Endothelial cell of umbilical vein (primary cell): ENCODE data around the gene SLC44A2. TPM values are rescaled to one million over a fixed set of nuclear protein-coding genes. Genes with fewer than 3 reads are reported as not detected.

Source experiments
- BruUV-seq: library from RNA; stranded (reverse); fragments of 400-500 nt; replicated peaks from 2 replicates; lab custom pipeline; 2021; lab: Mats Ljungman, UMichigan
- CTCF ChIA-PET: fragments of 300-600, 350-600 bp; sonication (Branson Sonifier 250); formaldehyde crosslinking; loops from one replicate; lab custom pipeline; 2021; ENCODE audit warnings: antibody characterized with exemption, inconsistent platforms; lab: Charles Lee
- POLR2A ChIA-PET: fragments of 300-600, 350-600 bp; sonication (Branson Sonifier 250); formaldehyde crosslinking; loops from one replicate; lab custom pipeline; 2021; ENCODE audit warnings: antibody characterized with exemption, inconsistent platforms; lab: Charles Lee
- DNase-seq: peaks from one replicate; pipeline ENCODE4 v3.0.0-alpha.2; 2011; ENCODE audit warnings: low read depth, low spot score
- FAIRE-seq: peaks from 2 replicates; lab custom pipeline; 2011; peaks lifted over from hg19 to GRCh38; lab: Jason Lieb, UNC
- H2AFZ ChIP-seq: 2 replicates; pipeline ENCODE4 v1.6.0; 2012; ENCODE audit warnings: low read depth, low read length, control low read depth, inconsistent platforms
- H3K27ac ChIP-seq: 2 replicates; pipeline ENCODE4 v1.5.1; 2011; ENCODE audit warnings: low read depth, mild to moderate bottlenecking, control low read depth, low read length, moderate library complexity; ENCODE audit not compliant: insufficient read depth
- H3K27me3 ChIP-seq, 2 experiments: 2 replicates each; pipeline versions ENCODE4 v1.6.0 to v1.6.1; 2011; ENCODE audit warnings: low read length in 2 of 2, mixed read lengths in 1 of 2; ENCODE audit not compliant: control insufficient read depth in 2 of 2, insufficient read depth in 2 of 2
- H3K36me3 ChIP-seq, 2 experiments: 2 replicates in 1 of 2; 3 replicates in 1 of 2; pipeline ENCODE4 v1.5.1; 2011; ENCODE audit warnings: low read length in 2 of 2, mild to moderate bottlenecking in 1 of 2, moderate library complexity in 1 of 2; ENCODE audit not compliant: control insufficient read depth in 2 of 2, insufficient read depth in 2 of 2; ENCODE audit errors: extremely low read depth in 1 of 2
- H3K4me1 ChIP-seq: 3 replicates; pipeline ENCODE4 v1.5.1; 2011; ENCODE audit warnings: mild to moderate bottlenecking, low read length; ENCODE audit not compliant: control insufficient read depth, insufficient read depth; ENCODE audit errors: extremely low read depth
- H3K4me2 ChIP-seq: 2 replicates; pipeline ENCODE4 v1.6.1; 2011; ENCODE audit warnings: low read length, control low read depth, mixed read lengths; ENCODE audit not compliant: insufficient read depth
- H3K4me3 ChIP-seq, 3 experiments: fragments of 200-600 bp in 1 of 3; sonication (generic), shearing (Covaris generic) in 1 of 3; replicated peaks in 1 of 3; 2 replicates each; pipeline ENCODE4 v1.5.1; 2011 to 2016; ENCODE audit warnings: control low read depth in 3 of 3, low read length in 3 of 3, mild to moderate bottlenecking in 2 of 3, inconsistent platforms in 1 of 3, low read depth in 1 of 3, moderate library complexity in 1 of 3; ENCODE audit not compliant: insufficient read depth in 1 of 3
- H3K79me2 ChIP-seq: 2 replicates; pipeline ENCODE4 v1.6.0; 2012; ENCODE audit warnings: low read length, inconsistent platforms; ENCODE audit not compliant: control insufficient read depth, insufficient read depth
- H3K9ac ChIP-seq: replicated peaks from 2 replicates; pipeline ENCODE3; 2011; ENCODE audit warnings: low read length, control low read depth; ENCODE audit not compliant: insufficient read depth; ENCODE audit errors: extremely low read depth
- H3K9me1 ChIP-seq: replicated peaks from 3 replicates; pipeline ENCODE4 v1.6.0; 2011; ENCODE audit warnings: mild to moderate bottlenecking, low read length; ENCODE audit not compliant: control insufficient read depth, insufficient read depth; ENCODE audit errors: extremely low read depth
- H3K9me3 ChIP-seq: replicated peaks from 2 replicates; pipeline ENCODE4 v1.5.1; 2012; ENCODE audit warnings: low read length, inconsistent platforms; ENCODE audit not compliant: control insufficient read depth, insufficient read depth
- H4K20me1 ChIP-seq: replicated peaks from 2 replicates; pipeline ENCODE3; 2011; ENCODE audit warnings: mild to moderate bottlenecking, low read length; ENCODE audit not compliant: control insufficient read depth, insufficient read depth; ENCODE audit errors: extremely low read depth
- EZH2 ChIP-seq: IDR thresholded peaks from 2 replicates; pipeline ENCODE4 v1.6.1; 2012; ENCODE audit warnings: borderline replicate concordance, low read depth, mild to moderate bottlenecking, moderate library complexity, low read length, inconsistent platforms; ENCODE audit not compliant: severe bottlenecking
- FOS ChIP-seq: IDR thresholded peaks from 2 replicates; pipeline ENCODE4 v1.6.1; 2011; ENCODE audit warnings: mild to moderate bottlenecking, low read length, moderate library complexity, borderline replicate concordance; ENCODE audit not compliant: insufficient read depth
- GATA2 ChIP-seq: IDR thresholded peaks from 2 replicates; pipeline ENCODE4 v1.7.0; 2011; ENCODE audit warnings: low read depth, mild to moderate bottlenecking, moderate library complexity, mixed read lengths, low read length; ENCODE audit not compliant: insufficient read length, insufficient read depth
- JUN ChIP-seq: IDR thresholded peaks from 2 replicates; pipeline ENCODE4 v1.6.1; 2011; ENCODE audit warnings: borderline replicate concordance, low read depth; ENCODE audit not compliant: insufficient read length, insufficient read depth
- MAX ChIP-seq: IDR thresholded peaks from 2 replicates; pipeline ENCODE4 v1.6.1; 2011; ENCODE audit not compliant: insufficient read depth, insufficient read length
- MYC ChIP-seq: IDR thresholded peaks from one replicate; pipeline ENCODE4 v1.6.1; 2011; ENCODE audit warnings: mild to moderate bottlenecking, low read depth, low read length
- POLR2A ChIP-seq: IDR thresholded peaks from 2 replicates; pipeline ENCODE4 v1.6.1; 2012; ENCODE audit warnings: low read depth, mild to moderate bottlenecking, control low read depth, low read length
- POLR2AphosphoS5 ChIP-seq: IDR thresholded peaks from 2 replicates; pipeline ENCODE4 v1.6.1; 2012; ENCODE audit warnings: low read depth, mild to moderate bottlenecking, control low read depth, low read length, moderate library complexity; ENCODE audit not compliant: insufficient read depth
- dilution Hi-C: fragments of 300-500 bp; cut with MboI; formaldehyde crosslinking; loops from one replicate; pipeline ENCODE4 v1.15.0; 2019; ENCODE audit warnings: low sequenced_read_pairs; ENCODE audit not compliant: extremely low pct_ligation_motif_present
- intact Hi-C: fragments of 100-400 bp; cut with micrococcal nuclease; formaldehyde crosslinking; loops from one replicate; pipeline ENCODE4 v1.10.0; 2022
- polyA plus RNA-seq, 4 experiments: library from polyadenylated mRNA; depleted of rRNA in 3 of 4; stranded (reverse) in 3 of 4; unstranded in 1 of 4; fragments of >200 nt; gene quantifications; 2 replicates each; pipeline versions ENCODE4 v1.2.1 to v1.2.3, GENCODE V29; 2011 to 2012; ENCODE audit warnings: missing spikeins in 1 of 4
- total RNA-seq: library from RNA; stranded (reverse); gene quantifications from 2 replicates; pipeline ENCODE4 v1.2.3, GENCODE V29; 2021
- TF ChIP-seq, protein P1 (sequence below), 2 donors: IDR thresholded peaks; 1 replicate in 1 of 2; 2 replicates in 1 of 2; pipeline ENCODE4 v1.5.1; 2011; ENCODE audit warnings: low read length in 2 of 2, mild to moderate bottlenecking in 2 of 2, moderate library complexity in 2 of 2, control low read depth in 1 of 2, inconsistent platforms in 1 of 2, low read depth in 1 of 2; ENCODE audit not compliant: insufficient read depth in 1 of 2; ENCODE audit errors: extremely low read depth in 1 of 2

Gene SLC44A2
- total and polyA plus RNA-seq, 2 donors (not counting 3 experiments of a cell fraction or from before 2014, with no cell fraction given), result 97.7 to 130 TPM

DNA sequence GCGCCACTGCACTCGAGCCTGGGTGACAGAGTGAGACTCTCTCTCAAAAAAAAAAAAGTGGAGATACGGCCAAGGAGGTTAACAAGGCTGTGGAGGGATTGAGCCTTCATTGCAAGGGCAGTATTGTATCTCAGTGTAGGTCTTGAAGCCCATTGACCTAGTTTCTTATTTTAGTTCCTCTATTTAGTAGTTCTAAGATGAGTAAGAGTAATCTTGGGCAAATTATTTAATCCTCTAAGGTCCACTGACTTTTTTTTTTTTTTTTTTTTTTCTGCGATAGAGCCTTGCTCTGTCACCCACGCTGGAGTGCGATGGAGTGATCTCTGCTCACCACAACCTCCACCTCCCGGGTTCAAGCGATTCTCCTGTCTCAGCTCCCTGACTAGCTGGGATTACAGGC is 14.5 kb downstream of the SLC44A2 start:
- no peaks in the 10 kb centered on the region for H3K79me2 ChIP-seq
- POLR2A ChIA-PET, result interaction anchor here (0.6 kb wide), 1 partner anchor 65 kb away, joined by 3 read pairs; no protein-coding TSS in a partner anchor
- dilution Hi-C loops, result no loop called here
- peaks cover 4% of the 10 kb centered on the region for H3K4me1 ChIP-seq
- no peaks in the 10 kb centered on the region for H3K9me3 ChIP-seq
- no peak for TF ChIP-seq POLR2A
- no peak for TF ChIP-seq GATA2
- no peak for TF ChIP-seq FOS
- TF ChIP-seq JUN, result no peak
- TF ChIP-seq EZH2, result no peak
- TF ChIP-seq, protein P1, sequence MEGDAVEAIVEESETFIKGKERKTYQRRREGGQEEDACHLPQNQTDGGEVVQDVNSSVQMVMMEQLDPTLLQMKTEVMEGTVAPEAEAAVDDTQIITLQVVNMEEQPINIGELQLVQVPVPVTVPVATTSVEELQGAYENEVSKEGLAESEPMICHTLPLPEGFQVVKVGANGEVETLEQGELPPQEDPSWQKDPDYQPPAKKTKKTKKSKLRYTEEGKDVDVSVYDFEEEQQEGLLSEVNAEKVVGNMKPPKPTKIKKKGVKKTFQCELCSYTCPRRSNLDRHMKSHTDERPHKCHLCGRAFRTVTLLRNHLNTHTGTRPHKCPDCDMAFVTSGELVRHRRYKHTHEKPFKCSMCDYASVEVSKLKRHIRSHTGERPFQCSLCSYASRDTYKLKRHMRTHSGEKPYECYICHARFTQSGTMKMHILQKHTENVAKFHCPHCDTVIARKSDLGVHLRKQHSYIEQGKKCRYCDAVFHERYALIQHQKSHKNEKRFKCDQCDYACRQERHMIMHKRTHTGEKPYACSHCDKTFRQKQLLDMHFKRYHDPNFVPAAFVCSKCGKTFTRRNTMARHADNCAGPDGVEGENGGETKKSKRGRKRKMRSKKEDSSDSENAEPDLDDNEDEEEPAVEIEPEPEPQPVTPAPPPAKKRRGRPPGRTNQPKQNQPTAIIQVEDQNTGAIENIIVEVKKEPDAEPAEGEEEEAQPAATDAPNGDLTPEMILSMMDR (IDR thresholded peaks at IDR 0.05; ENCODE audit: extremely low read depth in 1 of 2, insufficient read depth in 1 of 2, low read depth in 1 of 2, low read length in 2 of 2), result no peak
- no peak for TF ChIP-seq POLR2AphosphoS5
- TF ChIP-seq MAX, result no peak
- TF ChIP-seq MYC, result no peak
- H3K4me2 ChIP-seq, result no peak overlapping the region
- CTCF ChIA-PET, result interaction anchor here (14.4 kb wide), 1 partner anchor 57 kb away, joined by 654 read pairs; no protein-coding TSS in a partner anchor
- no peaks in the 10 kb centered on the region for H3K27me3 ChIP-seq
- intact Hi-C loops, result no loop called here
- no peak overlapping the region for H2AFZ ChIP-seq
- no peak overlapping the region for H3K27ac ChIP-seq
- BruUV-seq, result no TSS peak
- DNase-seq, result no peak
- H3K9ac ChIP-seq, result no peak overlapping the region
- H3K36me3 ChIP-seq, result peaks cover 7 to 45% of the 10 kb centered on the region in 2 experiments
- H3K9me1 ChIP-seq, result no peaks in the 10 kb centered on the region
- FAIRE-seq, result no peak
- no peaks in the 10 kb centered on the region for H4K20me1 ChIP-seq
- no peak overlapping the region for H3K4me3 ChIP-seq
